HL-60 (cell line): Measurements from ENCODE around the gene ISYNA1.
A peak's percentile ranks its signal among the peaks of the same experiment; 100 is the strongest.

ENCODE experiments used
- DNase-seq, 2 experiments: peaks; one replicate each; pipeline ENCODE4 v3.0.0-alpha.2; 2010 to 2020; ENCODE audit warnings: low read depth in 1 of 2, low spot score in 1 of 2
- H3K27ac ChIP-seq: fragments of 250-450 bp; sonication (Bioruptor Pico); replicated peaks from 2 replicates; pipeline ENCODE4 v1.5.1; 2020; ENCODE audit warnings: mild to moderate bottlenecking, moderate library complexity
- H3K27me3 ChIP-seq: fragments of 250-450 bp; sonication (Bioruptor Pico); 2 replicates; pipeline ENCODE4 v1.5.1; 2021; ENCODE audit warnings: mild to moderate bottlenecking, moderate library complexity; ENCODE audit not compliant: insufficient read depth, poor library complexity, severe bottlenecking
- H3K4me3 ChIP-seq: replicated peaks from 2 replicates; pipeline ENCODE4 v1.5.1; 2011; ENCODE audit warnings: mild to moderate bottlenecking, control low read depth, low read length; ENCODE audit not compliant: insufficient read depth
- CTCF ChIP-seq: IDR thresholded peaks from one replicate; pipeline ENCODE4 v1.5.1; 2011; ENCODE audit warnings: low read length, control low read depth, inconsistent platforms; ENCODE audit not compliant: insufficient read depth
- GABPA ChIP-seq: IDR thresholded peaks from 2 replicates; pipeline ENCODE4 v1.6.1; 2012; ENCODE audit warnings: low read depth
- POLR2AphosphoS5 ChIP-seq: IDR thresholded peaks from 2 replicates; pipeline ENCODE4 v1.6.1; 2012; ENCODE audit warnings: low read depth
- SPI1 ChIP-seq: IDR thresholded peaks from 2 replicates; pipeline ENCODE4 v1.6.1; 2012; ENCODE audit warnings: low read depth, mild to moderate bottlenecking, borderline replicate concordance
- TF ChIP-seq, protein P1 (sequence below): IDR thresholded peaks from 2 replicates; pipeline ENCODE4 v1.6.1; 2012; ENCODE audit warnings: low read depth; ENCODE audit not compliant: insufficient replicate concordance

The ISYNA1 gene

DNA sequence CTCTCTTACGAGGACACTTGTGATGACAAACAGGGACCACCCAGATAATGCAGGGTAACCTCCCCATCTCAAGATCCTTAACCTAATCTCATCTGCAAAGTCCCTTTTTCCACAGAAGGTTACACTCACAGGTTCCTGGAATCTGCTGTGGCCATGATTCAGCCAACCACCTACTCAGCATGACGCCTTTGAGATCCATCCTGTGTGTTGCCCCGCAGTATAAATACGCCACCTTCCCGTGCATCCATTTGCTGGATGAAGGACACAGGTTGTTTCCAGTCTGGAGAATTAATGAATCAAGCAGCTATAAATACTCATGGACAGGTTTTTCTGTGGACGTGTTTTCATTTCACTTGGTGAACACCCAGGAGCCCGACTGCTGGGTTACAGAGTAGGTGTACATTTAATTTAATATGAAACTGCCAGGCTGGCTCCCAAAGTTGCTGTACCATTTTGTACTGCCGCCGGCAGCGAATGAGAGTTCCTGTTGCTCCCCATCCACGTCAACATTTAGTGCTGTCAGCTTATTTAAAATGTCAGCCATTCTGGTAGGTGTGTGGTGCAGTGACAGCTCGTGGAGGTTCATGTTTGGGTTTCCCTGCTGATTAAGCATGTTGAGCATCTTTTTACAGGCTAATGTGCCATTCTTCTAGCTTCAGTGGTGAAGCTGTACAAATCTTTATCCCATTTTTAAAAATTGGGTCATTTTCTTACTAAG lies 43.7 kb upstream of the ISYNA1 start:
- H3K27me3 ChIP-seq: no peaks in the 10 kb centered on the region
- no peak for TF ChIP-seq POLR2AphosphoS5
- no peak for TF ChIP-seq SPI1
- no peak for TF ChIP-seq CTCF
- TF ChIP-seq, protein P1, sequence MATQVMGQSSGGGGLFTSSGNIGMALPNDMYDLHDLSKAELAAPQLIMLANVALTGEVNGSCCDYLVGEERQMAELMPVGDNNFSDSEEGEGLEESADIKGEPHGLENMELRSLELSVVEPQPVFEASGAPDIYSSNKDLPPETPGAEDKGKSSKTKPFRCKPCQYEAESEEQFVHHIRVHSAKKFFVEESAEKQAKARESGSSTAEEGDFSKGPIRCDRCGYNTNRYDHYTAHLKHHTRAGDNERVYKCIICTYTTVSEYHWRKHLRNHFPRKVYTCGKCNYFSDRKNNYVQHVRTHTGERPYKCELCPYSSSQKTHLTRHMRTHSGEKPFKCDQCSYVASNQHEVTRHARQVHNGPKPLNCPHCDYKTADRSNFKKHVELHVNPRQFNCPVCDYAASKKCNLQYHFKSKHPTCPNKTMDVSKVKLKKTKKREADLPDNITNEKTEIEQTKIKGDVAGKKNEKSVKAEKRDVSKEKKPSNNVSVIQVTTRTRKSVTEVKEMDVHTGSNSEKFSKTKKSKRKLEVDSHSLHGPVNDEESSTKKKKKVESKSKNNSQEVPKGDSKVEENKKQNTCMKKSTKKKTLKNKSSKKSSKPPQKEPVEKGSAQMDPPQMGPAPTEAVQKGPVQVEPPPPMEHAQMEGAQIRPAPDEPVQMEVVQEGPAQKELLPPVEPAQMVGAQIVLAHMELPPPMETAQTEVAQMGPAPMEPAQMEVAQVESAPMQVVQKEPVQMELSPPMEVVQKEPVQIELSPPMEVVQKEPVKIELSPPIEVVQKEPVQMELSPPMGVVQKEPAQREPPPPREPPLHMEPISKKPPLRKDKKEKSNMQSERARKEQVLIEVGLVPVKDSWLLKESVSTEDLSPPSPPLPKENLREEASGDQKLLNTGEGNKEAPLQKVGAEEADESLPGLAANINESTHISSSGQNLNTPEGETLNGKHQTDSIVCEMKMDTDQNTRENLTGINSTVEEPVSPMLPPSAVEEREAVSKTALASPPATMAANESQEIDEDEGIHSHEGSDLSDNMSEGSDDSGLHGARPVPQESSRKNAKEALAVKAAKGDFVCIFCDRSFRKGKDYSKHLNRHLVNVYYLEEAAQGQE: no peak
- TF ChIP-seq GABPA: no peak
- no peak for DNase-seq
- H3K27ac ChIP-seq: no peak overlapping the region
- H3K4me3 ChIP-seq: no peak overlapping the region

- Histone ChIP-seq H3K4me3 (no peak overlapping the region), H3K27me3 (no peaks in the 10 kb centered on the region), H3K27ac (peak overlapping the region; percentile 32)
- DNase-seq: no peak
- no peak for TF ChIP-seq POLR2AphosphoS5
- no peak for TF ChIP-seq CTCF
- no peak for TF ChIP-seq GABPA
- TF ChIP-seq, protein P1: no peak
- TF ChIP-seq SPI1: no peak
Measured at GRCh38 chr19:18480006-18480691, 42.2 kb upstream of the ISYNA1 start.

DNA sequence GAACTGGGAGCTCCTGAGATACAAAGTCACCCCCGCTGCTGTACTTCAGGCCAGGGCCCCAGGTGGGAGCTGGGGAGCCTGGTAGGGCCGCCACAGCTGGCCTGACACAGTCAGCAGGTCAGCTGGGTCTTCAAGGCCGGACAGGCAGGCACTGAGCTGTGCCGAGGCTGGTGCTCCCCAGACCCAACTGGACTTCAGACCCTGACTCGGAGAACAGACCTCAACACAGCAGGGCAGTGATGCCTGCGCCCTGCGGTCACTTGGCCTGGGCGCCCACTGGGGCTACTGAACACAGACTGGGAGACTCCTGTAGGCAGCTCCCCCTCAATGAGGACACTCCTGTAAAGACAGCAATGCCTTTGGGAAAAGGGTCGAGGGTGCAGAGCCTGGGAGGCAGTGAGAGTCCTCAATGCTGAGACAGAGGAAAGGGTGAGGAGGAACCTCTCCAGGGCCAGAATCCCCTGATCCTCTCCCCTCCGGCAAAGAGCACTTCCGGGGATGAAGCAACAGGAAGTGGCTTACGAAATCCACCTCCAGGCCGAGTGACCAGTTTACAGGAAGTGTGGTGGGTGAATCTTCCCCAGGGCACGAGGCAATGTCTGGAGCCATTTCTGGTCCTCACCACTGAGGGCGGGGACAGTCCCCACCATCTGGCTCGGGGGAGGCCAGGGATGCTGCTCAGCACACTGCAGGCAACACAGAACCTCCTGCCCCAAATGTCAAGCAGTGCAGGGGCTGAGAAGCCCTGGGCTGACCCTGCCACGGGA lies 40.8 kb upstream of the ISYNA1 start:
- peak overlapping the region; percentile 66 for H3K27ac ChIP-seq

More for the DNA sequence above, 40.8 kb upstream of the ISYNA1 start:
- TF ChIP-seq, protein P1: no peak
- TF ChIP-seq GABPA (peak; percentile 86), SPI1 (peak; percentile 82; the same call in 1 of the 2 replicates), POLR2AphosphoS5 (peak; percentile 91), CTCF (no peak)
- Histone ChIP-seq H3K4me3 (no peak overlapping the region), H3K27me3 (no peaks in the 10 kb centered on the region)
- peak; percentile 96 to 97 for DNase-seq
